Mesenteric fat pad (tissue), 1 donor: ENCODE results near the gene KIFBP. TPM values are rescaled to one million over a fixed set of nuclear protein-coding genes. Genes with fewer than 3 reads are reported as not detected.
"Not testable (repeated sequence)": the region's sequence is repeated elsewhere in the genome, so short reads cannot be mapped to it uniquely, and the experiment has no call there.

Source experiments
- DNase-seq: peaks from one replicate; pipeline ENCODE4 v3.0.0-alpha.2; 2020; ENCODE audit warnings: low spot score
- total RNA-seq: library from RNA; stranded (reverse); fragmentation: NEBNext Ultra II Directional; extraction: Animal tissue kit (Norgen Biotek cat#: 25700); gene quantifications from one replicate; pipeline ENCODE4 v1.2.1, GENCODE V29; 2021
- donor health status: DM: yes; HTN: yes; CAD: no.

KIFBP gene
- total RNA-seq, 1 donor from 2014 or later: 34.7 TPM

GRCh38 chr10:69004821-69005220 is 16.2 kb downstream of the KIFBP start:
- DNase-seq: no peak

DNA sequence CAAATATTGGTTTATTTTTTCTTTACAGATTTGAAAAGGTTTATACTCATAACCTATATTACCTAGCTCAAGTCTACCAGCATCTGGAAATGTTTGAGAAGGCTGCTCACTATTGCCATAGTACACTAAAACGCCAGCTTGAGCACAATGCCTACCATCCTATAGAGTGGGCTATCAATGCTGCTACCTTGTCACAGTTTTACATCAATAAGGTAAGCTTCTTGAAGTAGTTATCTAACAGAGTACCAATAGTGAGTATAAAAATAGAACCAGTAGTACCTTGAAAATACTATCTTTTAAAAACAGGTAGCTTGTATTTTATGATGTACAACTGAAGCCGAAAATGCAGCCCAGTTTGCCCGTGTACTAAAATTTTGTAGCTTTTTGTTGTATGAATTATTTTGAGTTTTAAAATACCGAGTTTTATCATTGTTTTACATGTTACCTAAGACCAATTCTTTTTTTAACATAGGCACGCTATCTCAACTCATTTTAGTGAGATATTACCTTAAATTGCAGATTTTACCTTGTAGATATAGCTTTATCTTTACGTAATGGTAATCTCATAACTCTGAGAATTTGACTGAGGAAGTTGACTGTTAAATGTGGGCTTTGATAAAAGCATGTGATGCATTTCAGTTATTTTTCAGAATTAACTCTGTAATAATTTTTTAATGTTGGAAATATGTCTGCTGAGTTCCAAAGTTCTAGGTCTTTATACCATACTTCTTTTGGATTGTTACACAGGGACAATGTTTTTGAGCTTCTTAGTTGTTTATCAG is 17.3 kb downstream of the KIFBP start:
- DNase-seq: no peak

- no peak for DNase-seq
These were observed 18.7 kb downstream of the KIFBP start for GRCh38 chr10:69007260-69007659.

GRCh38 chr10:69009360-69009759 is 20.8 kb downstream of the KIFBP start:
- no peak for DNase-seq

- no peak for DNase-seq
These were observed 21.6 kb downstream of the KIFBP start for GRCh38 chr10:69010151-69010640.

DNA sequence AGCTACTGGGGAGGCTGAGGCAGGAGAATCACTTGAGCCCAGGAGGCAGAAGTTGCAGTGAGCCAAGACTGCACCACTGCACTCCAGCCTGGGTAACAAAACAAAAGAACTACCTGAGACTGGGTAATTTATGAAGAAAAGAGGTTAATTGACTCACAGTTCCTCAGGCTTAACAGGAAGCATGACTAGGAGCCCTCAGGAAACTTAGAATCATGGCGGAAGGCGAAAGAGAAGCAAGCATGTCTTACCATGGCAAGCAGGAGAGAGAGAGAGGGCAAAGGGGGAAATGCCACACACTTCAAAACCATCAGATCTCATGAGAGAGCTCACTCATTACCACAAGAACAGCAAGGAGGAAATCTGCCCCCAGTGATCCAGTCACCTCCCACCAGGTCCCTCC is 24.2 kb downstream of the KIFBP start:
- DNase-seq: not testable (repeated sequence)

- DNase-seq: no peak
These were observed 25.6 kb downstream of the KIFBP start for GRCh38 chr10:69014171-69014570.

DNA sequence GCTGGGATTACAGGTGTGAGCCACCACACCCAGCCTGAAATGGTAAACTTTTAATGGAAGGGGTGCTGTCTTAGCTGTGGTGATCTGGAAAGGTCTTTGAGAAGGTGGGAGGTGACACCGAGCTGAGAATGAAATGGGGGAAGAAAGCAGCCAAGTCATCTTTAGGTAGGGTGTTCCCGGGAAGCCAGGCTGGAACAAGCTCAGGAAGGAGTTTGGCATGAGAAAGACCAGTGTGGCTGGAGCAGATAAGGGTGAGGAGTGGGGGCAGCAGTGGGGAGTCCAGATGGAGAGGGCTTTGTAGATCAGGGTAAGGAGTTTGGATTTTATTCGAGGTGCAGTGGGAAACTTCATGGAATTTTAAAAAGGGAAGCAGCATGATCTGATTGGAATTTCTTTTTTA is 30.0 kb downstream of the KIFBP start:
- DNase-seq: no peak

DNA sequence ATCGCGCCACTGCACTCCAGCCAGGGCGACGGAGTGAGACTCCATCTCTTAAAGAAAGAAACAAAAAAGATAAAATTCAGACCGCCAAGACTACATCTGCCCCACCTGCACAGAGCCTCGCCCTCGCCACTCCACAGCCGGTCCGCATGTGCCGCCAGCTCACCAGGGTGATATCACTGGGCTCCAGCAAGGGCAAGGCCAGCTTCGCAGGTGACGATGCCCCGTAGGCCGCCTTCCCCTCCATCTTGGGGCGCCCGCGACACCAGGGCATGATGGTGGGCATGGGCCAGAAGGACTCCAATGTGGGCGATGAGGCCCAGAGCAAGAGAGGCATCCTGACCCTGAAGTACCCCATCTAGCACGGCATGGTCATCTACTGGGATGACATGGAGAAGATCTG is 34.0 kb downstream of the KIFBP start:
- no peak for DNase-seq

DNA sequence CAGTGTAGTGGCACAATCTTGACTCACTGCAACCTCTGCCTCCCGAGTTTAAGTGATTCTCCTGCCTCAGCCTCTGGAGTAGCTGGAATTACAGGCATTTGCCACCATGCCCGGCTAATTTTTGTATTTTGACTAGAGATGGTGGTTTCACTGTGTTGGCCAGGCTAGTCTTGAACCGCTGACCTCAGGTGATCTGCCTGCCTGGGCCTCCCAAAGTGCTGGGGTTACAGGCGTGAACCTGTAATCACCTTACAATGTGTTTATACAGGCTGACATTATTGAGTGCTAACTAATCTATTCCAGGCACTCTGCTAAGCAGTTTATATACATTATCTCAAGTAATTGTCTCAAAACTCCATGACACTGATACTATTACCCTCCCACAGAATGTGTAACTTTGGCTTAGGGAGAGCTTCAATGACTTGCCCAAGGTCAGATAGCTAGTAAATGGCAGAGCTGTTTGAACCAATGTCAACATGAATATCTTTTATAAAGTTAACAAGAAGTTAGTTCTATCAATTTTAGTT is 36.8 kb downstream of the KIFBP start:
- DNase-seq: no peak

- no peak for DNase-seq
These were observed 44.7 kb downstream of the KIFBP start for GRCh38 chr10:69033256-69033655.

GRCh38 chr10:69037489-69037888 is 48.9 kb downstream of the KIFBP start:
- peak; percentile 65 for DNase-seq

DNA sequence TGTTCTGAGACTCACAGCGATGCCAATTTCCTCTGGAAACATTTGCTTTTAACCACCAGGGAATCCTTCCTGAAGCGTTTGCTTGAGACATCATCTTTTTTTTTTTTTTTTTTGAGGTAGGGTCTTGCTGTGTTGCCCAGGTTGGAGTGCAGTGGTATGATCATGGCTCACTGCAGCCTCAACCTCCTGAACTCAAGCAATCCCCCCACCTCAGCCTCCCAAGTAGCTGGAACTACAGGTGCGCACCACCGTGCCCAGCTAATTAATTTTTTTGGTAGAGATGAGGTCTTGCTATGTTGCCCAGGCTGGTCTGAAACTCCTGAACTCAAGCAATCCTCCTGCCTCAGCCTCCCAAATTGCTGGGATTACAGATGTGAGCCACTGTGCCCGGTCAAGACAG is 52.3 kb downstream of the KIFBP start:
- DNase-seq: not testable (repeated sequence)

DNA sequence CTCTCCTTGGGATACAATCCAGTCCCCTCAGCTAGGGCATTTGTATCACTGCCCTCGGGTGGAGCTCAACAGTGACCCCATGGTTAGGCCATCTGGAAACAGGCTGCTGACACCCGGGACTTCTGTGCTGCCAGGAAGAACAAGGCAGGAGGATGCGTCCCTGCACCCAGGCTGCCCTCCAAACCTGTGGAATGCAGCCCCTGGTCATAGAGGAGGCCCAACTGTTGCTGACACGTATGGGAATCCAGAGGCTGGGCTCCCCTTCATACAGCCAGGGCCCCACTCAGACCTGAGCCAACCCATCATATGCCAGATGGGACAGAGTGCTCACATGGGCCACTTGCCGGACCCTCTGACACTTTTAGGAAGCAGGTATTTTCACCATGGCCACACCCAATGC is 53.8 kb downstream of the KIFBP start:
- DNase-seq: no peak

GRCh38 chr10:69042838-69043237 is 54.2 kb downstream of the KIFBP start:
- no peak for DNase-seq

GRCh38 chr10:69043931-69044531 is 55.4 kb downstream of the KIFBP start:
- no peak for DNase-seq

- no peak for DNase-seq
These were observed 55.9 kb downstream of the KIFBP start for GRCh38 chr10:69044546-69044945.

DNA sequence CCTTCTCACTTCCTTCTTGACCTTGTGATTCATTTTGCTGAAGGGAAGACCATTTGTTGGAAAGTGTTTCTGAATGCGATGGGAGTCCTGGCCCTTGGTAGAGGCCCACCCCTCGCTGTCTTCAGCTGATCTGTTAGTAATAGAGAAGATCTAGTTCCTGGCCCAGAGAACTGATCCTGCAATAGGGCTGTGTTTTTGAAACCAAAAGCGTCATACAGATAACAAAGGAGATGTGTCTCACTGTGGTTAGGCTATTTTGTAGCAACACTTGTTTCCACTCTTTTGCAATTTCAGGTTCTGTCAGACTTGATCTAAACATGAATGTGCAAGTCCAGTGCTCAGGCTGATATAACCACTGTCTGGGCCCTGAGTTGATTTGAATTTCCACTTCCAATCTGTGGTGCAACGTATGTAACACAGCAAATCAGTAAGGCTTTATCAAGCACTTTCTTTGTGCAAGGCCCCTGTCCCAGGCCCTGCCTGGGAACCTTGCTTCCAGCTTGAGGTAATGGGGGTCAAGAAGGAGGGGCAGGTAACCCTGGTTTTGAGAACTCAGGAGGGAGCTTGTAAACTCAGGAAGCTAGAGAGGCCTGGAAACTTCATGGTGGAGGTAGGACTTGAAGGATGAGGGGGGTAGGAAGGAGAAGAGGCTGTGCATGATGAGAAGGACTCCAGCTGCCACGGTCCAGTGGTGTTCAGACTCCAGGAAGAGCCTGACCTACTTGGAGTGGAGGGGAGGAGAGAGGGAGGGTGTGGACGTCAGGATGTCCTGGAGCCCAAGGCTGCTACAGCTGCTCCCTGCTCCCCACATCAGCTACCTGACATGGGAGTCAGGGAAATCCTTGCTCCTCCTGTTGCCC is 57.1 kb downstream of the KIFBP start:
- DNase-seq: no peak

DNA sequence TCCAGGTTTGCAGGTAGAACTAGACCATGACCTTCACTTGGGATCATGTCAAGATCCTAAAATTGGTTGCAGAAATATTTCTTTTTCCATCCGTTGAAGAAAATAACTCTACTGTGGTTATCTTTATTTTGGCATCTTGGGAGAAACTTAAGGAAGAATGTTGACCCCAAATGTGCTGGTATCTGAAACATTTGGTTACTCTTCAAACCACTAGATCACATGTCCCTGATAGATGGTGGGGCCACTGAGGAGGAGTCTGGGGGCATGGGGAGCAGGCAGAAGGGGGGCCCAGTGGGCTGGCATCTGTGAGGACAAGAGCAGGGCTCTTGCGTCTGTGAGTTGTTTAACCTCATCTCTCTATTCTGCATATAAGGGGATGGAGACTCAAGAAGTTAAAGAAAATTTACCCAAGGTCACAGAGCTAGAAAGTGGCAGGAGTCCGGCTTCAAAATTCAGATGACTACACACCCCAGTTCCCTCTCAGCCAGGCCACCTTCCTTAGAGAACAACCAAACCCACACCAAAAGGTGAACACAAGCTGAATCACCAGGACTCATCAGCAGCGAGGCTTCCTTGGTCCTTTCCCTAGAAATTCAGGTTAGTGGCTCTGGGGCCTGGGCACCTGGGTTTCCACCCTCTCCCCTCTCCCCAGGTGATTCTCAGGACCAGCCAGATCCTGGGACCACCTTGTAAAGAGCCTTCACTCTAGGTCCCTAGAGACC is 58.7 kb downstream of the KIFBP start:
- DNase-seq: no peak

GRCh38 chr10:69048103-69048502 is 59.5 kb downstream of the KIFBP start:
- DNase-seq: no peak

DNA sequence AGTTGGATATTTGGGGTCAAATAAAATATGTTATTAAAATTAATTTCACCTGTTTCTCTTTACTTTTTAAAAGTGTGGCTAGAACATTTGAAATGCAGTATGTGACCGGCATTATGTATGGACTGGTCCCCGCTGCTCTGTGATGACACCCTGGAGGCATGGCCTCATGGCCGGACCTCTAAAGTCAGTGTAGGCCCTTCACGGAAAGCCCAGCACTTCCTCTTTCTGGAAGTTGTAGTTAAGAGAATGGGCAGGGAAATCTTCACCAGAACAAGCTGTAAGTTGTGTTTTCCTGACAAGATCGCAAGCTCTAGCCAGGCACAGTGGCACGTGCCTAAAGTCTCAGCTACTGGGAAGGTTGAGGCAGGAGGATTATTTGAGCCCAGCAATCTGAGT is 61.0 kb downstream of the KIFBP start:
- DNase-seq: no peak
